Thyroid gland (tissue), 4 donors: ENCODE data around the gene CCDC90B. TPM values are rescaled to one million over a fixed set of nuclear protein-coding genes. Genes with fewer than 3 reads are reported as not detected.

Experiments
- DNase-seq, 2 donors: peaks; one replicate each; pipeline ENCODE4 v3.0.0-alpha.2; 2019
- H3K27ac ChIP-seq, 3 donors: fragments of 200-600 bp; sonication (generic); 1 replicate in 2 of 3; 2 replicates in 1 of 3; pipeline ENCODE4 v1.5.1; 2016 to 2019; ENCODE audit warnings: mild to moderate bottlenecking in 1 of 3, moderate library complexity in 1 of 3
- H3K27me3 ChIP-seq: fragments of 200-600 bp; sonication (generic); one replicate; pipeline ENCODE4 v1.5.1; 2019
- H3K36me3 ChIP-seq, 2 donors: fragments of 200-600 bp; sonication (generic); one replicate each; pipeline ENCODE4 v1.5.1; 2016 to 2019
- H3K4me1 ChIP-seq, 2 donors: fragments of 200-600 bp; sonication (generic); one replicate each; pipeline ENCODE4 v1.5.1; 2017 to 2019
- H3K4me3 ChIP-seq, 3 donors: fragments of 200-600 bp; sonication (generic); replicated peaks in 1 of 3; 1 replicate in 2 of 3; 2 replicates in 1 of 3; pipeline ENCODE4 v1.5.1; 2016; ENCODE audit warnings: mild to moderate bottlenecking in 1 of 3
- H3K9me3 ChIP-seq: fragments of 200-600 bp; sonication (generic); one replicate; pipeline ENCODE4 v1.5.1; 2017
- CTCF ChIP-seq, 6 experiments: fragments of 200-600 bp in 3 of 6; fragments of 450-650 bp in 3 of 6; sonication (generic) in 3 of 6; IDR thresholded peaks; one replicate each; pipeline ENCODE4 v1.5.1; 2016 to 2019; ENCODE audit warnings: antibody characterized with exemption in 6 of 6, mild to moderate bottlenecking in 2 of 6, inconsistent platforms in 1 of 6, moderate library complexity in 1 of 6
- POLR2A ChIP-seq, 2 donors: fragments of 450-650 bp; IDR thresholded peaks; one replicate each; pipeline ENCODE4 v1.6.1; 2017; ENCODE audit warnings: antibody characterized with exemption in 2 of 2, mild to moderate bottlenecking in 2 of 2, moderate library complexity in 1 of 2
- WGBS, 2 donors: methylation state at CpG; one replicate each; pipeline ENCODE4 v1.1.5; 2017; 5-methylcytosine and 5-hydroxymethylcytosine counted together
- intact Hi-C: fragments of 100-400 bp; cut with DNase I; formaldehyde crosslinking; loops from one replicate; pipeline ENCODE4 v1.15.1; 2023
- total RNA-seq, 4 donors: library from RNA; depleted of rRNA; stranded (reverse); fragments of >200 nt; gene quantifications; one replicate each; pipeline ENCODE4 v1.2.3, GENCODE V29; 2016

Gene CCDC90B
- total RNA-seq, 4 donors from 2014 or later: 47.4 to 54.8 (median 51.5) TPM

- Histone ChIP-seq H3K27me3 (no peaks in the 10 kb centered on the region), H3K9me3 (no peaks in the 10 kb centered on the region), H3K4me1 (no peaks in the 10 kb centered on the region), H3K36me3 (peaks cover 12% of the 10 kb centered on the region in 2 donors), H3K4me3 (no peak overlapping the region), H3K27ac (no peak overlapping the region)
- TF ChIP-seq CTCF (IDR thresholded peaks at IDR 0.05) (no peak), POLR2A (IDR thresholded peaks at IDR 0.05) (no peak)
- 85 to 98% methylated on average over 3 of the region's 3 CpGs for WGBS, 2 donors
- intact Hi-C loops: no loop called here
- DNase-seq: no peak
Measured at GRCh38 chr11:83257761-83258168, 28.4 kb downstream of the CCDC90B start.

- H3K4me3 ChIP-seq: no peak overlapping the region
- WGBS, 2 donors: 71 to 85% methylated on average over 3 of the region's 3 CpGs
- no peaks in the 10 kb centered on the region for H3K4me1 ChIP-seq
- H3K36me3 ChIP-seq: peaks cover 12% of the 10 kb centered on the region in 2 donors
- H3K9me3 ChIP-seq: no peaks in the 10 kb centered on the region
- intact Hi-C loops: no loop called here
- no peaks in the 10 kb centered on the region for H3K27me3 ChIP-seq
- DNase-seq: no peak
- H3K27ac ChIP-seq: no peak overlapping the region
- TF ChIP-seq CTCF (IDR thresholded peaks at IDR 0.05) (no peak), POLR2A (IDR thresholded peaks at IDR 0.05) (no peak)
Measured at GRCh38 chr11:83256602-83257340, 29.4 kb downstream of the CCDC90B start.

- H3K27ac ChIP-seq: no peak overlapping the region
- intact Hi-C loops: no loop called here
- no peaks in the 10 kb centered on the region for H3K4me1 ChIP-seq
- H3K4me3 ChIP-seq: no peak overlapping the region
- TF ChIP-seq POLR2A (IDR thresholded peaks at IDR 0.05) (no peak), CTCF (IDR thresholded peaks at IDR 0.05) (no peak)
- peaks cover 6 to 7% of the 10 kb centered on the region in 2 donors for H3K36me3 ChIP-seq
- DNase-seq: no peak
- H3K9me3 ChIP-seq: no peaks in the 10 kb centered on the region
- WGBS, 2 donors: 96 to 98% methylated on average over 3 of the region's 3 CpGs
- H3K27me3 ChIP-seq: no peaks in the 10 kb centered on the region
Measured at GRCh38 chr11:83255366-83255765, 30.8 kb downstream of the CCDC90B start.

- H3K4me3 ChIP-seq: no peak overlapping the region
- no peaks in the 10 kb centered on the region for H3K9me3 ChIP-seq
- no peaks in the 10 kb centered on the region for H3K4me1 ChIP-seq
- intact Hi-C loops: loop anchor here (5.0 kb wide), 1 partner anchor 346 kb away; no protein-coding TSS in a partner anchor
- H3K27me3 ChIP-seq: no peaks in the 10 kb centered on the region
- DNase-seq: no peak
- TF ChIP-seq POLR2A (IDR thresholded peaks at IDR 0.05) (no peak), CTCF (IDR thresholded peaks at IDR 0.05) (no peak)
- H3K36me3 ChIP-seq: no peaks in the 10 kb centered on the region
- no peak overlapping the region for H3K27ac ChIP-seq
- WGBS, 2 donors: 94 to 100% methylated on average over 2 of the region's 2 CpGs
Measured at GRCh38 chr11:83252941-83253340, 33.2 kb downstream of the CCDC90B start.

- no peaks in the 10 kb centered on the region for H3K9me3 ChIP-seq
- H3K27me3 ChIP-seq: no peaks in the 10 kb centered on the region
- WGBS, 2 donors: 91 to 97% methylated on average over 2 of the region's 2 CpGs
- no peaks in the 10 kb centered on the region for H3K4me1 ChIP-seq
- intact Hi-C loops: loop anchor here (5.0 kb wide), 1 partner anchor 345 kb away; no protein-coding TSS in a partner anchor
- H3K4me3 ChIP-seq: no peak overlapping the region
- TF ChIP-seq POLR2A (IDR thresholded peaks at IDR 0.05) (no peak), CTCF (IDR thresholded peaks at IDR 0.05) (no peak)
- no peak overlapping the region for H3K27ac ChIP-seq
- no peak for DNase-seq
- H3K36me3 ChIP-seq: no peaks in the 10 kb centered on the region
Measured at GRCh38 chr11:83252266-83252665, 33.9 kb downstream of the CCDC90B start.
